H1 (cell line): ENCODE measurements around the gene STT3A. TPM values are rescaled to one million over a fixed set of nuclear protein-coding genes. Genes with fewer than 3 reads are reported as not detected.

Source experiments
- CTCF ChIA-PET: fragments of 300-600 bp; sonication (Branson Sonifier 250); formaldehyde crosslinking; loops from one replicate; lab custom pipeline; 2021; ENCODE audit not compliant: partially characterized antibody; lab: Charles Lee
- POLR2A ChIA-PET: fragments of 300-600 bp; sonication (Branson Sonifier 250); formaldehyde crosslinking; loops from one replicate; lab custom pipeline; 2021; ENCODE audit warnings: inconsistent platforms; ENCODE audit not compliant: partially characterized antibody; lab: Charles Lee
- DNase-seq, 2 experiments: peaks; one replicate each; pipeline versions ENCODE4 v3.0.0 to v3.0.0-alpha.2; 2010 to 2022; ENCODE audit warnings: low spot score in 2 of 2, low read depth in 1 of 2, mixed read lengths in 1 of 2
- FAIRE-seq: peaks from 2 replicates; lab custom pipeline; 2011; peaks lifted over from hg19 to GRCh38; lab: Jason Lieb, UNC
- H2AFZ ChIP-seq: 2 replicates; pipeline ENCODE4 v1.8.1; 2012; ENCODE audit warnings: low read length, inconsistent platforms
- H2AK5ac ChIP-seq: 2 replicates; pipeline ENCODE4 v1.6.1; 2013; ENCODE audit warnings: low read depth, low read length
- H2BK120ac ChIP-seq: replicated peaks from 2 replicates; pipeline ENCODE3; 2013; ENCODE audit warnings: low read depth, low read length, inconsistent platforms
- H2BK12ac ChIP-seq: 2 replicates; pipeline ENCODE4 v1.6.1; 2013; ENCODE audit warnings: low read depth, low read length
- H2BK15ac ChIP-seq: 2 replicates; pipeline ENCODE4 v1.6.1; 2013; ENCODE audit warnings: low read length
- H2BK20ac ChIP-seq: 2 replicates; pipeline ENCODE4 v1.6.1; 2013; ENCODE audit warnings: low read length
- H2BK5ac ChIP-seq: 2 replicates; pipeline ENCODE4 v1.6.1; 2013; ENCODE audit warnings: low read depth, low read length
- H3K14ac ChIP-seq: 2 replicates; pipeline ENCODE4 v1.6.1; 2013; ENCODE audit warnings: inconsistent platforms; ENCODE audit not compliant: insufficient read length
- H3K18ac ChIP-seq: 2 replicates; pipeline ENCODE4 v1.6.1; 2013; ENCODE audit warnings: low read length; ENCODE audit errors: extremely low read depth
- H3K23ac ChIP-seq: 2 replicates; pipeline ENCODE4 v1.6.1; 2013; ENCODE audit warnings: inconsistent platforms; ENCODE audit not compliant: insufficient read length
- H3K23me2 ChIP-seq: 2 replicates; pipeline ENCODE4 v1.6.1; 2013; ENCODE audit warnings: low read depth, low read length
- H3K27ac ChIP-seq: 2 replicates; pipeline ENCODE4 v1.6.1; 2011; ENCODE audit warnings: low read depth, low read length, inconsistent platforms
- H3K27me3 ChIP-seq, 4 experiments: replicated peaks in 1 of 4; 1 replicate in 1 of 4; 2 replicates in 3 of 4; pipeline versions ENCODE4 v1.6.1 to v1.8.1; 2011 to 2013; ENCODE audit warnings: low read length in 3 of 4, mild to moderate bottlenecking in 3 of 4, inconsistent platforms in 2 of 4, mixed read lengths in 2 of 4, moderate library complexity in 1 of 4; ENCODE audit not compliant: control insufficient read depth in 3 of 4, insufficient read depth in 3 of 4; ENCODE audit errors: extremely low read depth in 1 of 4
- H3K36me3 ChIP-seq, 4 experiments: 2 replicates each; pipeline versions ENCODE4 v1.6.1 to v1.8.1; 2011 to 2013; ENCODE audit warnings: mild to moderate bottlenecking in 4 of 4, low read length in 3 of 4, moderate library complexity in 2 of 4, control low read depth in 1 of 4, inconsistent platforms in 1 of 4; ENCODE audit not compliant: insufficient read depth in 4 of 4, control insufficient read depth in 2 of 4
- H3K4ac ChIP-seq: replicated peaks from 2 replicates; pipeline ENCODE3; 2013; ENCODE audit warnings: low read length, low read depth, mixed read lengths, inconsistent platforms; ENCODE audit not compliant: insufficient read length
- H3K4me1 ChIP-seq, 4 experiments: replicated peaks in 1 of 4; 1 replicate in 1 of 4; 2 replicates in 3 of 4; pipeline versions ENCODE4 v1.6.1 to v1.8.1; 2011 to 2013; ENCODE audit warnings: low read length in 3 of 4, inconsistent platforms in 2 of 4, mixed read lengths in 1 of 4; ENCODE audit not compliant: insufficient read depth in 4 of 4, control insufficient read depth in 3 of 4
- H3K4me2 ChIP-seq, 2 experiments: 2 replicates each; pipeline versions ENCODE4 v1.6.1 to v1.8.1; 2011 to 2013; ENCODE audit warnings: low read depth in 2 of 2, low read length in 2 of 2, control low read depth in 1 of 2, inconsistent platforms in 1 of 2, mild to moderate bottlenecking in 1 of 2; ENCODE audit not compliant: insufficient read depth in 1 of 2
- H3K4me3 ChIP-seq, 4 experiments: fragments of 200-600, 300-600 bp in 1 of 4; sonication (generic), shearing (Covaris generic), sonication (Bioruptor Twin) in 1 of 4; 2 replicates each; pipeline versions ENCODE4 v1.5.1 to v1.8.1; 2011 to 2016; ENCODE audit warnings: low read length in 4 of 4, low read depth in 3 of 4, control low read depth in 2 of 4, inconsistent platforms in 2 of 4, mild to moderate bottlenecking in 2 of 4, mixed read lengths in 1 of 4, moderate library complexity in 1 of 4; ENCODE audit not compliant: insufficient read depth in 2 of 4; ENCODE audit errors: extremely low read depth in 1 of 4
- H3K56ac ChIP-seq: replicated peaks from 2 replicates; pipeline ENCODE3; 2013; ENCODE audit warnings: low read depth, mild to moderate bottlenecking, mixed read lengths, low read length, inconsistent platforms; ENCODE audit not compliant: insufficient read length
- H3K79me1 ChIP-seq: 2 replicates; pipeline ENCODE4 v1.6.1; 2013; ENCODE audit warnings: low read depth, low read length, control low read depth
- H3K79me2 ChIP-seq, 2 experiments: 2 replicates each; pipeline versions ENCODE4 v1.6.1 to v1.8.1; 2012 to 2013; ENCODE audit warnings: low read length in 2 of 2, mild to moderate bottlenecking in 2 of 2, inconsistent platforms in 1 of 2; ENCODE audit not compliant: insufficient read depth in 2 of 2, control insufficient read depth in 1 of 2
- H3K9ac ChIP-seq, 4 experiments: replicated peaks in 1 of 4; 1 replicate in 1 of 4; 2 replicates in 3 of 4; pipeline versions ENCODE4 v1.6.1 to v1.8.1; 2011 to 2013; ENCODE audit warnings: low read depth in 3 of 4, low read length in 3 of 4, control low read depth in 2 of 4, mild to moderate bottlenecking in 2 of 4, moderate library complexity in 2 of 4, inconsistent platforms in 1 of 4; ENCODE audit errors: extremely low read depth in 1 of 4
- H3K9me3 ChIP-seq, 2 experiments: 2 replicates each; pipeline versions ENCODE4 v1.6.1 to v1.8.1; 2012 to 2013; ENCODE audit warnings: mild to moderate bottlenecking in 2 of 2, moderate library complexity in 2 of 2, control low read depth in 1 of 2, inconsistent platforms in 1 of 2, low read depth in 1 of 2, low read length in 1 of 2, mixed read lengths in 1 of 2; ENCODE audit not compliant: insufficient read depth in 2 of 2
- H4K20me1 ChIP-seq, 2 experiments: replicated peaks in 1 of 2; 2 replicates each; pipeline versions ENCODE3 to v1.8.1; 2011 to 2013; ENCODE audit warnings: inconsistent platforms in 2 of 2, low read length in 2 of 2, mild to moderate bottlenecking in 1 of 2; ENCODE audit not compliant: insufficient read depth in 2 of 2, control insufficient read depth in 1 of 2
- H4K5ac ChIP-seq: 2 replicates; pipeline ENCODE4 v1.6.1; 2013; ENCODE audit warnings: low read length, low read depth, mixed read lengths, inconsistent platforms; ENCODE audit not compliant: insufficient read length
- H4K8ac ChIP-seq: 2 replicates; pipeline ENCODE4 v1.8.0; 2013; ENCODE audit warnings: mild to moderate bottlenecking, moderate library complexity, low read length, inconsistent platforms; ENCODE audit not compliant: insufficient read depth; ENCODE audit errors: extremely low read depth
- H4K91ac ChIP-seq: replicated peaks from 2 replicates; pipeline ENCODE3; 2013; ENCODE audit warnings: low read length, mixed read lengths, inconsistent platforms; ENCODE audit not compliant: insufficient read length
- BCL11A ChIP-seq, 2 experiments: IDR thresholded peaks; one replicate each; pipeline ENCODE4 v1.6.1; 2011; ENCODE audit warnings: low read depth in 2 of 2, low read length in 2 of 2, mild to moderate bottlenecking in 2 of 2
- CREB1 ChIP-seq: IDR thresholded peaks from 2 replicates; pipeline ENCODE4 v1.6.1; 2012; ENCODE audit warnings: inconsistent platforms
- CTCF ChIP-seq, 3 experiments: IDR thresholded peaks; 1 replicate in 2 of 3; 2 replicates in 1 of 3; pipeline versions ENCODE4 v1.5.1 to v1.6.1; 2011; ENCODE audit warnings: low read length in 3 of 3, mild to moderate bottlenecking in 3 of 3, inconsistent platforms in 2 of 3, low read depth in 1 of 3, moderate library complexity in 1 of 3; ENCODE audit not compliant: insufficient read depth in 1 of 3; ENCODE audit errors: control extremely low read depth in 1 of 3
- EZH2 ChIP-seq: fragments of 200-600 bp; sonication (generic); IDR thresholded peaks from 2 replicates; pipeline ENCODE4 v1.7.1; 2012; ENCODE audit warnings: low read depth, mild to moderate bottlenecking, moderate library complexity, low read length, inconsistent platforms; ENCODE audit not compliant: severe bottlenecking
- GABPA ChIP-seq: IDR thresholded peaks from 2 replicates; pipeline ENCODE4 v1.6.1; 2011; ENCODE audit warnings: mild to moderate bottlenecking, low read length, moderate library complexity, borderline replicate concordance; ENCODE audit not compliant: insufficient read depth
- JUN ChIP-seq: IDR thresholded peaks from 2 replicates; pipeline ENCODE4 v1.6.1; 2011; ENCODE audit warnings: low read depth, mild to moderate bottlenecking, improper control_type of control experiment, low read length
- MAFK ChIP-seq: IDR thresholded peaks from 2 replicates; pipeline ENCODE4 v1.6.1; 2012; ENCODE audit warnings: low read depth, mild to moderate bottlenecking, improper control_type of control experiment, low read length
- RAD21 ChIP-seq, 2 experiments: IDR thresholded peaks in 1 of 2; conservative IDR thresholded peaks in 1 of 2; 2 replicates each; pipeline ENCODE4 v1.6.1; 2011; ENCODE audit warnings: low read depth in 2 of 2, low read length in 2 of 2, improper control_type of control experiment in 1 of 2, inconsistent platforms in 1 of 2, mild to moderate bottlenecking in 1 of 2, moderate library complexity in 1 of 2
- SP1 ChIP-seq: IDR thresholded peaks from 2 replicates; pipeline ENCODE4 v1.6.1; 2011; ENCODE audit warnings: low read depth, low read length
- SP2 ChIP-seq: IDR thresholded peaks from 2 replicates; pipeline ENCODE4 v1.6.1; 2012; ENCODE audit warnings: mild to moderate bottlenecking, low read length, inconsistent platforms
- TBP ChIP-seq: IDR thresholded peaks from 2 replicates; pipeline ENCODE4 v1.6.1; 2011; ENCODE audit warnings: low read depth, low read length, improper control_type of control experiment
- ZNF274 ChIP-seq: IDR thresholded peaks from 2 replicates; pipeline ENCODE4 v1.7.0; 2012; ENCODE audit warnings: low read length, borderline replicate concordance; ENCODE audit errors: extremely low read depth
- WGBS, 2 experiments: shearing (Covaris generic) in 1 of 2; methylation state at CpG; one replicate each; pipeline versions ENCODE4 v1.1.6 to v1.1.7; 2013 to 2015; ENCODE audit warnings: low lambda C conversion rate in 2 of 2, mixed read lengths in 2 of 2, inconsistent platforms in 1 of 2, low coverage in 1 of 2, missing lambda C conversion rate in 1 of 2; ENCODE audit not compliant: insufficient replicate concordance in 2 of 2, insufficient coverage in 1 of 2, insufficient read length in 1 of 2; ENCODE audit errors: extremely low coverage in 1 of 2, missing lambda C conversion rate in 1 of 2; 5-methylcytosine and 5-hydroxymethylcytosine counted together
- polyA plus RNA-seq, 7 experiments: library from polyadenylated mRNA; depleted of rRNA in 3 of 7; stranded (reverse) in 5 of 7; unstranded in 2 of 7; fragments of >200 nt in 5 of 7; fragments of 200-250 nt in 2 of 7; gene quantifications; 1 replicate in 5 of 7; 2 replicates in 1 of 7; 4 replicates in 1 of 7; pipeline versions ENCODE4 v1.2.1 to v1.2.3, GENCODE V29; 2011 to 2013; ENCODE audit warnings: missing spikeins in 2 of 7, mixed read lengths in 2 of 7
- total RNA-seq: library from RNA; stranded (reverse); fragmentation: NEBNext Ultra II Directional; extraction: Animal tissue kit (Norgen Biotek cat#: 25700); gene quantifications from 2 replicates; pipeline ENCODE4 v1.2.1, GENCODE V29; 2021

The STT3A gene
- total and polyA plus RNA-seq, 2 of the 8 experiments (the other 6 are each of a cell fraction or from before 2014, with no cell fraction given), result 173 to 211 TPM

DNA sequence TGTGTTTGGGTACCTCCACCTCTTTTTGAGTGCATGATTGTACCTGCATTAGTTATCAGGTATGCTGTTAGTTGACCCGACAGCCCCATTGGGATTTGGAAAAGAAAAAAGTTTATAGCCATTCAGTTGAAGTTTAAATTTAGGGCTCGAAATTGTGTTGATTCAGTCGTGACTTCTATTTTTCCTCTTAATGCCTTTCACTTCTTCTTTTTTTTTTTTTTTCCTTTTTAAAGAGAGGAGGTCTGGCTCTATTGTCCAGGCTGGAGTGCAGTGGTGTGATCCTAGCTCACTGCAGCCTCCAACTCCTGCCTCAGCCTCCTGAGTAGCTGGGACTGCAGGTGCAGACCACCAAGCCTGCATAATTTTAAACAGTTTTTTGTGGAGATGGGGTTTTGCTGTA is 2.3 kb downstream of the STT3A start:
- Histone ChIP-seq H3K4ac (no peak overlapping the region), H3K4me2 (no peak overlapping the region), H3K14ac (no peak overlapping the region), H4K20me1 (no peaks in the 10 kb centered on the region), H3K4me1 (peaks cover 0 to 2% (median 0%) of the 10 kb centered on the region in 4 experiments; a peak in 2 of 7 replicates), H3K4me3 (no peak overlapping the region), H3K56ac (no peak overlapping the region), H2BK120ac (no peak overlapping the region), H4K5ac (no peak overlapping the region), H3K9ac (no peak overlapping the region), H3K27me3 (no peaks in the 10 kb centered on the region), H3K79me2 (peaks cover 9 to 41% of the 10 kb centered on the region in 2 experiments; a peak in 3 of 4 replicates), H2BK15ac (no peak overlapping the region), H3K27ac (no peak overlapping the region), H2BK5ac (no peak overlapping the region), H2BK12ac (no peak overlapping the region), H2AFZ (no peak overlapping the region), H3K18ac (no peak overlapping the region), H3K36me3 (peaks cover 8 to 27% (median 18%) of the 10 kb centered on the region in 4 experiments), H3K79me1 (no peaks in the 10 kb centered on the region; the same call in none of the 2 replicates), H3K23me2 (peaks cover 11% of the 10 kb centered on the region), H2AK5ac (no peak overlapping the region), H4K8ac (no peak overlapping the region), H3K9me3 (no peaks in the 10 kb centered on the region), H4K91ac (no peak overlapping the region), H3K23ac (no peak overlapping the region), H2BK20ac (no peak overlapping the region)
- POLR2A ChIA-PET, result no interaction called here
- CTCF ChIA-PET, result no interaction called here
- no peak for DNase-seq
- 68% methylated on average over 3 of the region's 3 CpGs; no CpG with 5 or more reads in 1 of the 2 experiments for WGBS, 2 experiments
- no peak for FAIRE-seq
- TF ChIP-seq JUN (no peak), TBP (no peak), CTCF (IDR thresholded peaks at IDR 0.05; ENCODE audit: control extremely low read depth in 1 of 3, insufficient read depth in 1 of 3, low read depth in 1 of 3, low read length in 3 of 3) (no peak), SP2 (no peak), CREB1 (no peak), MAFK (no peak), BCL11A (IDR thresholded peaks at IDR 0.05; ENCODE audit: low read depth in 2 of 2, low read length in 2 of 2) (no peak), GABPA (no peak), RAD21 (IDR thresholded peaks at IDR 0.05 in 1 of 2, conservative IDR thresholded peaks at IDR 0.05 in 1 of 2; ENCODE audit: low read depth in 2 of 2, low read length in 2 of 2) (no peak), EZH2 (no peak), ZNF274 (no peak), SP1 (no peak)
